NT2/D1 (cell line): ENCODE data around the gene KIF3A.

Experiments
- DNase-seq: peaks from one replicate; pipeline ENCODE4 v3.0.0-alpha.2; 2011; ENCODE audit warnings: low read depth, low spot score
- H3K27me3 ChIP-seq: 2 replicates; pipeline ENCODE4 v1.6.0; 2011; ENCODE audit warnings: mild to moderate bottlenecking; ENCODE audit not compliant: insufficient read length, insufficient read depth
- H3K36me3 ChIP-seq: 2 replicates; pipeline ENCODE4 v1.6.1; 2011; ENCODE audit warnings: mild to moderate bottlenecking, low read length, mixed read lengths; ENCODE audit not compliant: insufficient read depth, insufficient read length
- H3K4me1 ChIP-seq: 2 replicates; pipeline ENCODE4 v1.5.1; 2011; ENCODE audit not compliant: insufficient read depth, insufficient read length
- H3K4me3 ChIP-seq: 2 replicates; pipeline ENCODE4 v1.5.1; 2011; ENCODE audit warnings: low read depth; ENCODE audit not compliant: insufficient read length
- H3K9ac ChIP-seq: 2 replicates; pipeline ENCODE4 v1.6.0; 2011; ENCODE audit warnings: low read depth; ENCODE audit not compliant: insufficient read length
- H3K9me3 ChIP-seq: 2 replicates; pipeline ENCODE4 v1.5.1; 2011; ENCODE audit warnings: mild to moderate bottlenecking, low read length; ENCODE audit not compliant: insufficient read depth
- SUZ12 ChIP-seq: IDR thresholded peaks from 2 replicates; pipeline ENCODE4 v1.6.1; 2011; ENCODE audit not compliant: insufficient read length, insufficient read depth; ENCODE audit errors: extremely low read depth
- YY1 ChIP-seq: IDR thresholded peaks from 2 replicates; pipeline ENCODE4 v1.6.1; 2011; ENCODE audit not compliant: insufficient read length, insufficient read depth
- ZNF274 ChIP-seq: IDR thresholded peaks from 2 replicates; pipeline ENCODE4 v1.6.1; 2011; ENCODE audit warnings: mild to moderate bottlenecking, low read depth, low read length

KIF3A gene

DNA sequence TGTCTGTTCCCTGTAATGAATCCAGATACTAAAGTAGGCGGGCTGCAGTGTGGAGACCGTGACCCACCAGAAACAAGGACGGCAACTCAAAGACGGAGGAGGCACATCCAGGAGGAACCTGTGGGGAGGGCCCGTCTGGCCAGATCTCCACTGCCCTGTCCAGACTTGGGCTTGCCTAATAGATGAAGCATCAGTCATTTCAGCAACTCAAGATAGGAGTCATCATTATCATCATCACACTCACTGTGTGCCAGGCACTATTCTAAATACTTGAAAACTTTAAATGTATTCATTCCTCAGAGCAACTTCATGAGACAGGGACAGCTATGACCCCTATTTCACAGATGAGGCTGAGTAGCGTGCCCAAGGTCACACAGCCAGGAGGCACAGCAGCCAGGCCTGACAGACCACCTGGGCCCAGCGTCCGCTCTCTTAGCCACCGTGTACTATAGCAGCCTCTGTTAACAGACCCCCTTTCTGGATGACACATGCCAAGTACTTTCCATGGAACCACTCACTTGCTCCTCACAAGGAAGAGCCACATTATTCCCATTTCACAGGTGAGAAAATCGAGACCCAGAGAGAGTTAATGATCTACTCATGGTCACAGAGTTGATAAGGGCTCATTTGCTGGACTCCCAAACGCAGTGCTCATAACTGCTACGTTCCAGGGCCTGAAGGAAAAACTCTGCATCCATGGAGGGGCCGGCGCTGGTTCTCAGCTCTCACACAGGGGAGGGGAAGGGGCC lies 68.5 kb downstream of the KIF3A start:
- no peak for DNase-seq
- H3K27me3 ChIP-seq = no peaks in the 10 kb centered on the region
- peaks cover 12% of the 10 kb centered on the region for H3K4me1 ChIP-seq
- peaks cover 5% of the 10 kb centered on the region; the same call in 1 of the 2 replicates for H3K9me3 ChIP-seq
- no peak overlapping the region for H3K4me3 ChIP-seq
- TF ChIP-seq SUZ12 (no peak), YY1 (no peak), ZNF274 (no peak)
- H3K9ac ChIP-seq = no peak overlapping the region
- H3K36me3 ChIP-seq = no peaks in the 10 kb centered on the region

DNA sequence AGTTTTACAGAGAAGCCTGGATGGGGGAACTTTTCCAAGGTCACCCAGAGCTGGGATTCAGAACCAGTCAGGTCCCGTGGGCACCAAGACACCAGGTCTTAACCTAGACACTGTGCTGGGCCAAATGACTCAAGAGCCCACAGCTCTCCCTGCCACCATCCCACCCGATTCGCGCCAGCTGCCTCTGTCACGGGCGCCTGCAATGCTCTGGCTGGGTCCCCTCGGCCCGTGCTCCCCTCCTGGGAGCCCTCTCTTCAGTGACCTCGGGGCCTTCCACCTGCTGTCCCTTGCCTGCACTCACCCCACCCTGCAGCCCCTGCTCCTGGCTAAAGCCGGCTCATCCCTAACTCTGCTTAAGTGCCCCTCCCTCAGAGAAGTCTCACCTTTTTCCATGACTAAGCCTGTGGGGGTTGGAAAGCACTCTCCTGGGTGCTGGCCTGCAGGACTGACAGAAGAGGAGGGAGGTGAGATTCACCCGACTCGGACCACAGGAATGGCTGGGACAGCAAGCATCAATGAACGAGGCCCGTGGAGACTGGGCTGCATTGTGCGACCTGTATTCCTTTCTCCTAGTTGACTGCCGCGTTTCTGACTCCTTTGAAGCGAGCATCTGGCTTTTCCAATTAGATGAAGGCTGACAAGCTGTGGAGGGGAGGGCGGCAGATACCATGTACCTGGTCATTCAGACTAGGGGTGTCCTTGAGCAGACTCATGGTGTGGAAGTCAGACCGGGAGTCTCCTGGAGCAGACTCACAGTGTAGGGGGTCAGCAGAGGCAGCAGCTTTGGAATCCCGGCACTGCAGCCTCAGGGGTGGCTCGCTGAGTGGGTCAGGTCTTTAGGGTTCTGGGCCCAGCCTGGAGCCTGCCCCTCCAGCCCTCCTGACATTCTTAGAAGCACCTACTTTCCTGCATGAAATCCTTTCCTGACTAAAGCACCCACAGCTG lies 69.3 kb downstream of the KIF3A start:
- no peak overlapping the region for H3K4me3 ChIP-seq
- no peaks in the 10 kb centered on the region for H3K36me3 ChIP-seq
- no peak for TF ChIP-seq ZNF274
- no peak for TF ChIP-seq SUZ12
- no peaks in the 10 kb centered on the region for H3K27me3 ChIP-seq
- H3K9ac ChIP-seq = no peak overlapping the region
- DNase-seq = no peak
- peaks cover 12% of the 10 kb centered on the region for H3K4me1 ChIP-seq
- H3K9me3 ChIP-seq = peaks cover 5% of the 10 kb centered on the region; the same call in 1 of the 2 replicates

DNA sequence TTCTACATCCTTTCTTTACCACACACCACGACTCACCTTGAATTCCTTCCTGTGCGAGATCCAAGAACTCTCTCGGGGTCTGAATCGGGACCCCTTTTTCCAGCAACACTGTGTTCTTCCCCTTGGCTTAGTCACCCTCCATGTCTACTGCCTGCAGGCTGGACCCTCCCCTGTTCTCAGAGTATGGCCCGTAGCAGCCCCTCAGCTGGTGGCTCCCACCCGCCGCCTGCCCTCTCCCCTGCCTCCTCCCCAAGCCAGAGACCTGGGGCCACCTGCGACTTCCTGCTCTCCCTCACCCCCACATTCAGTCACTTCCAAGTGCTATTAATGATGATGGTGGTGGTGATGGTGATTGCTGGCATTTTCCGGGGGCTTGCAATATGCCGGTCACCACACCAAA lies 70.0 kb downstream of the KIF3A start:
- H3K9ac ChIP-seq = no peak overlapping the region

DNA sequence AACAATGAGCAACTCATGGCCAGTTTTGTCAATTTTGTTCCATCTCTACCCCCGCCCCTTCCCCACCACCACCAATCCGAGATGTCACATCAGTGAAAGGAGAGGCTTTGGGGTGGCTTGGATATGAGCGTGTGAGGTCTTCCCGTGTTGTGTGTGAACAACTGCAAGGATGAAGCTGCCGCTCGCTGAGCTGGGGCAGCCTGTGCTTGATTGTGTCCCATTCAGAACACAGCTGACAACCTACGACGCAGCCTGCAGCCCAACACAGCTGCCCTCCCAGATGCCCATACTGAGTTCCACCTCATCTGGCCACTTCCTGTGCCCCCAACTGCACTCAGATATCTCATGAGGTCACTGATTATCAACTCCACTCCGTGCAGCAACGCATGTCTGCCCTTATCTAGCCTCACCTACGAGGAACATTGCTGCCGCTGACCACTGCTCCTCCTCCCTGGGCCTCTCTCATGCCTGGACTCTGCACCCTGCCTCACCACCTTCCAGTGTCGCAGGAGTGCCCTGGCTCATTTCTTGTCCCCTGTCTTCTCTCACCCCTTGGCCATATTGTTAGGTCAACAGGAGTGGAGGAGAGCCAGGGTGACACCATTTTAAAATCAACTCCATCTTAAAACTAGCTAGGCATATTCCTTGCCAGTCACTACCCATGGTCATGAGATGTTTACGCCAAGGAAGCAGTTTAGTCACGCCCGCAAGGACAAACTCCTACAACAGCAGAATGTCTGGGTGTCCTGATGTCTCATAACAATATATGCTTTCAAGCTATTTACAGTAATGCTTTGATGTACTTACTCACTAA lies 70.8 kb downstream of the KIF3A start:
- Histone ChIP-seq H3K4me1 (peaks cover 12% of the 10 kb centered on the region), H3K36me3 (no peaks in the 10 kb centered on the region), H3K9me3 (peaks cover 5% of the 10 kb centered on the region; the same call in 1 of the 2 replicates), H3K4me3 (no peak overlapping the region), H3K27me3 (no peaks in the 10 kb centered on the region), H3K9ac (no peak overlapping the region)
- no peak for DNase-seq
- TF ChIP-seq YY1 = no peak
- TF ChIP-seq SUZ12 = no peak

More for the DNA sequence above, 70.0 kb downstream of the KIF3A start:
- no peak for DNase-seq
- peaks cover 12% of the 10 kb centered on the region for H3K4me1 ChIP-seq
- H3K4me3 ChIP-seq = no peak overlapping the region
- peaks cover 5% of the 10 kb centered on the region; the same call in 1 of the 2 replicates for H3K9me3 ChIP-seq
- no peaks in the 10 kb centered on the region for H3K36me3 ChIP-seq
- TF ChIP-seq YY1 (no peak), SUZ12 (no peak), ZNF274 (no peak)
- H3K27me3 ChIP-seq = no peaks in the 10 kb centered on the region

DNA sequence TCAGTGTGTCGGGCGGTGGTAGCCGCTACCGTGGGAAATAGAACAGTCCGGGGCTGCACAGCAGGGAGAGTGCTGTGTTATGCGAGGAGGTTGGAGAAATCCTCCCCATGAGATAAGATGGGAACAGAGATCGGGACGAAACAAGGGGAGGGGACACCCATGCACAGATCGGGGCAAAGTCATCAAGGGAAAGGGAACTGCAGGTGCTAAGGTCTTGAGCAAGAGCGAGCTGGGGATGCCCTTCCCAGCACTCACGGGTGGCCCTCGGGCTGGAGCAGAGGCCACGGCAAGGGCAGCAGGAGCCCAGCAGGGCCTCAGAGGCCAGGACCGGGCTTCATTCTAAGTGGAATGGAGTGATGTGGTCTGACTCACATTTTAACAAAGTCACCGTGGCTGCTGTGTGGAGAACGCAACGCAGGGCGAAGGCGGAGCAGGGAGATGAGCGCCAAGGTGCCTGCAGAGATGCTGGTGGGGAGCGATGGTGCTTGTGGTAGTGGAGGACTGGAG lies 71.7 kb downstream of the KIF3A start:
- no peak for TF ChIP-seq YY1
- TF ChIP-seq ZNF274 = no peak
- TF ChIP-seq SUZ12 = no peak
- Histone ChIP-seq H3K9me3 (no peaks in the 10 kb centered on the region; the same call in 1 of the 2 replicates), H3K4me3 (no peak overlapping the region), H3K9ac (no peak overlapping the region), H3K36me3 (no peaks in the 10 kb centered on the region), H3K4me1 (peaks cover 15% of the 10 kb centered on the region), H3K27me3 (no peaks in the 10 kb centered on the region)
- DNase-seq = no peak

DNA sequence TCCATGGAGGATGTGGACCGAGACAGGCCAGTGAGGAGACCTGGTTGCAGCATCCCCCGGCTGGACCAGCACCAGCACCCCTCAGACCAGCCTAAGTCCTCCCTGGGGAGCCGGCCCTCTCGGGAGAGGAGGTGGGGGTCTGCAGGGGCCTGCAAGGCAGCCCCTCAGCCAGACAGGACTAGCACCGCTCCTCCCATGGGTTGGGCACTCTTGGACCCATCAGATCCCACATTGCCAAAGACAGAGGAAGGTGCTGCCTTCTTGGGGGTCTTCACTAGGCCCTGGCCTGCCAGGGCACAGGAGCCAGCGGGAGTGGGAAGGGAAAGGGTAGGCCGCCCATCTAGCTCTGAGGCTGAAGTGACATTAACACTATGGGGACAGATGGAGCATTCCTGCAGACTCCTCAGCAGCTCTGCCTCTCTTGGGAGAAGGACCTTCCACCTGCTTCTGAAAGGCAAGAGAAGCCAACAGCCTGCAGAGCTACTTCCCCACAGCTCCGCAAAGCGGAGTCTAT lies 72.6 kb downstream of the KIF3A start:
- H3K36me3 ChIP-seq = no peaks in the 10 kb centered on the region
- H3K9me3 ChIP-seq = no peaks in the 10 kb centered on the region; the same call in 1 of the 2 replicates
- H3K4me3 ChIP-seq = no peak overlapping the region
- TF ChIP-seq SUZ12 (no peak), ZNF274 (no peak), YY1 (no peak)
- H3K27me3 ChIP-seq = no peaks in the 10 kb centered on the region
- DNase-seq = no peak
- H3K9ac ChIP-seq = no peak overlapping the region
- H3K4me1 ChIP-seq = peaks cover 10% of the 10 kb centered on the region
